Parathyroid adenoma (tissue), 2 donors: ENCODE measurements around the gene GFY.

Experiments
- H2AFZ ChIP-seq: fragments of 300-600 bp; sonication (generic); one replicate; pipeline ENCODE4 v1.7.0; 2017; ENCODE audit warnings: antibody characterized with exemption, mild to moderate bottlenecking
- H3K27ac ChIP-seq: fragments of 300-600 bp; sonication (generic); one replicate; pipeline ENCODE4 v1.7.0; 2017
- H3K27me3 ChIP-seq: fragments of 300-600 bp; sonication (generic); one replicate; pipeline ENCODE4 v1.7.0; 2017; ENCODE audit warnings: low read length; ENCODE audit not compliant: control insufficient read depth, insufficient read depth
- H3K36me3 ChIP-seq: fragments of 300-600 bp; sonication (generic); one replicate; pipeline ENCODE4 v1.7.0; 2017; ENCODE audit warnings: low read length; ENCODE audit not compliant: control insufficient read depth, insufficient read depth
- H3K4me1 ChIP-seq: fragments of 300-600 bp; sonication (generic); one replicate; pipeline ENCODE4 v1.7.0; 2017; ENCODE audit warnings: control low read depth
- H3K4me2 ChIP-seq: fragments of 300-600 bp; sonication (generic); one replicate; pipeline ENCODE4 v1.7.0; 2017; ENCODE audit warnings: low read length
- H3K4me3 ChIP-seq: fragments of 300-600 bp; sonication (generic); one replicate; pipeline ENCODE4 v1.7.0; 2017; ENCODE audit warnings: low read depth, low read length
- H3K79me2 ChIP-seq: fragments of 300-600 bp; sonication (generic); one replicate; pipeline ENCODE4 v1.7.0; 2017; ENCODE audit warnings: control low read depth
- H3K9ac ChIP-seq: fragments of 300-600 bp; sonication (generic); one replicate; pipeline ENCODE4 v1.7.0; 2017; ENCODE audit warnings: mild to moderate bottlenecking
- H3K9me3 ChIP-seq: fragments of 300-600 bp; sonication (generic); one replicate; pipeline ENCODE4 v1.7.0; 2017; ENCODE audit warnings: low read length; ENCODE audit not compliant: control insufficient read depth
- CTCF ChIP-seq: fragments of 300-600 bp; sonication (generic); IDR thresholded peaks from one replicate; pipeline ENCODE4 v1.7.0; 2017; ENCODE audit warnings: antibody characterized with exemption, mild to moderate bottlenecking
- donor health status: primary hyperparathyroidism.

The GFY gene

GRCh38 chr19:49415102-49415809 is 9.9 kb upstream of the GFY start:
- H3K79me2 ChIP-seq = no peaks in the 10 kb centered on the region
- no peak overlapping the region for H3K9ac ChIP-seq
- H2AFZ ChIP-seq = no peak overlapping the region
- H3K4me3 ChIP-seq = no peak overlapping the region
- H3K9me3 ChIP-seq = no peaks in the 10 kb centered on the region
- H3K27ac ChIP-seq = no peak overlapping the region
- no peaks in the 10 kb centered on the region for H3K4me1 ChIP-seq
- no peak for TF ChIP-seq CTCF
- H3K27me3 ChIP-seq = no peaks in the 10 kb centered on the region
- no peaks in the 10 kb centered on the region for H3K36me3 ChIP-seq
- H3K4me2 ChIP-seq = no peak overlapping the region

- no peaks in the 10 kb centered on the region for H3K9me3 ChIP-seq
- H2AFZ ChIP-seq = no peak overlapping the region
- TF ChIP-seq CTCF = no peak
- H3K27ac ChIP-seq = no peak overlapping the region
- H3K4me3 ChIP-seq = no peak overlapping the region
- H3K36me3 ChIP-seq = no peaks in the 10 kb centered on the region
- H3K27me3 ChIP-seq = no peaks in the 10 kb centered on the region
- H3K4me2 ChIP-seq = no peak overlapping the region
- H3K4me1 ChIP-seq = no peaks in the 10 kb centered on the region
- no peaks in the 10 kb centered on the region for H3K79me2 ChIP-seq
- H3K9ac ChIP-seq = no peak overlapping the region
Measured at GRCh38 chr19:49415810-49416200, 9.4 kb upstream of the GFY start.

- H3K4me3 ChIP-seq = no peak overlapping the region
- no peaks in the 10 kb centered on the region for H3K9me3 ChIP-seq
- no peak overlapping the region for H2AFZ ChIP-seq
- H3K27ac ChIP-seq = no peak overlapping the region
- no peak overlapping the region for H3K4me2 ChIP-seq
- H3K27me3 ChIP-seq = no peaks in the 10 kb centered on the region
- H3K9ac ChIP-seq = no peak overlapping the region
- no peaks in the 10 kb centered on the region for H3K36me3 ChIP-seq
- no peak for TF ChIP-seq CTCF
- H3K4me1 ChIP-seq = no peaks in the 10 kb centered on the region
- H3K79me2 ChIP-seq = no peaks in the 10 kb centered on the region
Measured at GRCh38 chr19:49417088-49417487, 8.1 kb upstream of the GFY start.

- TF ChIP-seq CTCF = no peak
- H3K4me1 ChIP-seq = no peaks in the 10 kb centered on the region
- no peak overlapping the region for H3K4me3 ChIP-seq
- H3K9ac ChIP-seq = no peak overlapping the region
- H3K9me3 ChIP-seq = no peaks in the 10 kb centered on the region
- peaks cover 13% of the 10 kb centered on the region for H3K27me3 ChIP-seq
- no peaks in the 10 kb centered on the region for H3K36me3 ChIP-seq
- H3K27ac ChIP-seq = no peak overlapping the region
- no peak overlapping the region for H3K4me2 ChIP-seq
- no peak overlapping the region for H2AFZ ChIP-seq
- H3K79me2 ChIP-seq = no peaks in the 10 kb centered on the region
Measured at GRCh38 chr19:49418511-49418910, 6.7 kb upstream of the GFY start.

- Histone ChIP-seq H3K4me1 (no peaks in the 10 kb centered on the region), H3K27me3 (peaks cover 17% of the 10 kb centered on the region), H3K9me3 (no peaks in the 10 kb centered on the region), H3K4me2 (no peak overlapping the region), H3K27ac (no peak overlapping the region), H3K9ac (no peak overlapping the region), H3K79me2 (no peaks in the 10 kb centered on the region), H2AFZ (no peak overlapping the region), H3K36me3 (no peaks in the 10 kb centered on the region), H3K4me3 (no peak overlapping the region)
- no peak for TF ChIP-seq CTCF
Measured at GRCh38 chr19:49419173-49419572, 6.0 kb upstream of the GFY start.
